Measurements from ENCODE around the gene MRPS6.

DNA sequence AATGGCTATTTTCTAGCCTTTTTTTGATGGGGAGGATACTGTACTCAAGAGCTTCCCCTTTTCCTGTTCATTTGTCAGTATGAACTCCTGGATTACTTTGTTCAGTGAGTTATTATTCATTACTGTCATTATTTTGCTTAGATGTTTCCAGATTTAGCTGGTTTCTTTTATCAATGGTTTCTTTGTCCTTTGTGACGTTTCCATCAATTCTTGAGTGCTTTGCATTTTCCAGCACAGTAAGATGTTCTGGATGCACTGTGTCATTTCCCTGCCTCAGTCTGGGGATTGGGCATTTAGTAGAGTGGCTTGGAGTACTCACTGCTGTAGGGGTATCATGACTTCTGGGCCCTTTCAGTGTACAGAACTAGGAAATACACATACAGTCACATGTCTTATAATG lies 34.2 kb downstream of the MRPS6 start:
- no peak for TF ChIP-seq POLR2A (IDR thresholded peaks at IDR 0.05)
- TF ChIP-seq, protein P1, sequence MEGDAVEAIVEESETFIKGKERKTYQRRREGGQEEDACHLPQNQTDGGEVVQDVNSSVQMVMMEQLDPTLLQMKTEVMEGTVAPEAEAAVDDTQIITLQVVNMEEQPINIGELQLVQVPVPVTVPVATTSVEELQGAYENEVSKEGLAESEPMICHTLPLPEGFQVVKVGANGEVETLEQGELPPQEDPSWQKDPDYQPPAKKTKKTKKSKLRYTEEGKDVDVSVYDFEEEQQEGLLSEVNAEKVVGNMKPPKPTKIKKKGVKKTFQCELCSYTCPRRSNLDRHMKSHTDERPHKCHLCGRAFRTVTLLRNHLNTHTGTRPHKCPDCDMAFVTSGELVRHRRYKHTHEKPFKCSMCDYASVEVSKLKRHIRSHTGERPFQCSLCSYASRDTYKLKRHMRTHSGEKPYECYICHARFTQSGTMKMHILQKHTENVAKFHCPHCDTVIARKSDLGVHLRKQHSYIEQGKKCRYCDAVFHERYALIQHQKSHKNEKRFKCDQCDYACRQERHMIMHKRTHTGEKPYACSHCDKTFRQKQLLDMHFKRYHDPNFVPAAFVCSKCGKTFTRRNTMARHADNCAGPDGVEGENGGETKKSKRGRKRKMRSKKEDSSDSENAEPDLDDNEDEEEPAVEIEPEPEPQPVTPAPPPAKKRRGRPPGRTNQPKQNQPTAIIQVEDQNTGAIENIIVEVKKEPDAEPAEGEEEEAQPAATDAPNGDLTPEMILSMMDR (IDR thresholded peaks at IDR 0.05) = no peak
- TF ChIP-seq POLR2AphosphoS5 (IDR thresholded peaks at IDR 0.05; ENCODE audit: insufficient read depth in 1 of 2, low read depth in 1 of 2) = no peak

All from vagina (tissue), 2 donors.